NCI-H446 (cell line): ENCODE data around the gene TTLL8.

Experiments used
- DNase-seq, 2 experiments: peaks; one replicate each; lab custom pipeline; 2025; lab: John Stamatoyannopoulos, UW

Gene TTLL8

DNA sequence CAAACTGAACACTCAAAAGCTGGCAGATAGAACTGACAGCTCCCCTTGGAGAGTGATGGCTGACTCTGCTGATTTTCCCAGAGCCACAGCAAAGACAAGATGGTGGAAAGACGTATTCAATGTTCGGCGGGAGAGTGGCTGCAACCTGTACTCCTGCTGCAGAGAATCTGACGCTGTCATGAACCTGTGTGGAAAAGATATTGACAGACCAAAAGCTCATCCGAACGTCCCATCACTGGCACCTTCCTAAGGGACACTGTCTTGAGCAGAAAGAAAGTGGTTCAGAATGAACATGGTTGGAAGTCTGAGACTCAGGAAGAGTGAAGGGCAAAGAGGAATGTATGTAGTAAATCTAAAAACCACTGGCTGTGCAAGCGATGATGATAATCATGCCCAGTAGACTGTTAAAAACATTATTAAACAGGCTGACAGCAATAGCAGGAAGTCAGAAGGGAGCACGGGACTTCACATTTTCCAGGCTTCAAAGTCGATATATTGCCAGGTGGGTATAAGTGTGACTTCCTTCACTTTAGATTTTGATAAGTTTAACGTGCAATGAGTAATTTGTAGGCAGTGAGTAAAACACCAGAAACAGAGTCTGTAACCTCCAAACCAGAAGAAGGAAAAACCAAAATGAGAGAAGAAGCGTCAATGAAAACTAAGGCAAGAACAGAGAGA, 39.4 kb downstream of the TTLL8 start:
- DNase-seq = no peak

DNA sequence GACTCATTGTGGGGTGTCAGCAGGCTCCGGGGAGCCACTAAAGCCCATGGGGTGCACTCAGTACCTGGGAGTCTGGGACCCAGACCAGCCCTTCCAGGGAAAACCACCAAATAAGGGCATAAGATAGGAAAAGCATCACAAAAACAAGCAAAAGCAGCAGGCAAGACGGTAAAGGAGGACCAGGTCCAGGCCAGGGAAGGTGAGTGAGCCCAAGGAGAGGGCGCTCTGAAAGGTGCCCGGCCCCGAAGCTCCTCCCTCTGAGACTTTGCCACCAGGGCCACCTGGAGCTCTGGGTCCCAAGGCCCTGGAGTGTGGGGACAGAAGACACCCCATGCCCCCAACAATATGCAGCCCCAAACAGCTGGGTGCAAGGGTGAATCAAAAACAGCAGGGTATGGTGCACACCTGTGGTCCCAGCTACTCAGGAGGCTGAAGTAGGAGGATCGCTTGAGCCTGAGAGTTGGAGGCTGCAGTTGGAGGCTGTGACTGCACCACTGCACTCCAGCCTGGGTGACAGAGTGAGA, 40.3 kb downstream of the TTLL8 start:
- DNase-seq = no peak

DNA sequence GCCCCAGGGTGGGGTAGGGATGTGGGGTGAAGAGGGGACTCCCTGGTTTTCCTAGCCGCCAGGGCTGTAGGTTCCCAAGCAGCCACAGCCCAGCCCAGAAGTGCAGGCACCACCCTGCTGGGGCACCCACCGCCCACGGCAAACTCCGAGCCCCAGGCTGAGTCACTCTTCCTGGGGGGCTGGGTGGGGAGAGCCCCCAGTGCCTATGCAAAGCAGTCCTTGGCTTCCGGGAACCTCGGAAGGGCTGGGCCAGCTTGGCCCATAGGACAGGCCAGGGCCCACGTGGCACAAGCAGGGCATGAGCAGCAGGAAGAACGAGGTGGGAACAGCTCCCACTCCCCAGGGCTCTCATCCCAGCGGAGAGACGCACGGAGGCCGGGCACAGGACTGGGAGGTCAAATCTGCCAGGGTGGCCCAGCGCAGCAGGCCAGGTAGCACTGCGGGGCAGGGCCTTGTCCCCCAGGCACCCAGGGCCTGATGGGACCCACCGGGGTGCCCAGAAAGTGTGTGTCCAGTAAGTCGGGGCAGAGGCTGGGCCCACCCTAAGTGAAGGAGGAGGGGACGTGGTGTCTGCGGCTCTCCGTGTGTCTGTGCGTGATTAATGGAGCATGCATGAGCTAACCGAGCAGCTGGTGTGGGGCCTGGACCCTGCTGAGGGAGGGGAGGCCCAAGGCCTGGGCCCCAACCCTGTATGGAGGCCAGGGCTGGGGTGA, 41.0 kb downstream of the TTLL8 start:
- DNase-seq = no peak

DNA sequence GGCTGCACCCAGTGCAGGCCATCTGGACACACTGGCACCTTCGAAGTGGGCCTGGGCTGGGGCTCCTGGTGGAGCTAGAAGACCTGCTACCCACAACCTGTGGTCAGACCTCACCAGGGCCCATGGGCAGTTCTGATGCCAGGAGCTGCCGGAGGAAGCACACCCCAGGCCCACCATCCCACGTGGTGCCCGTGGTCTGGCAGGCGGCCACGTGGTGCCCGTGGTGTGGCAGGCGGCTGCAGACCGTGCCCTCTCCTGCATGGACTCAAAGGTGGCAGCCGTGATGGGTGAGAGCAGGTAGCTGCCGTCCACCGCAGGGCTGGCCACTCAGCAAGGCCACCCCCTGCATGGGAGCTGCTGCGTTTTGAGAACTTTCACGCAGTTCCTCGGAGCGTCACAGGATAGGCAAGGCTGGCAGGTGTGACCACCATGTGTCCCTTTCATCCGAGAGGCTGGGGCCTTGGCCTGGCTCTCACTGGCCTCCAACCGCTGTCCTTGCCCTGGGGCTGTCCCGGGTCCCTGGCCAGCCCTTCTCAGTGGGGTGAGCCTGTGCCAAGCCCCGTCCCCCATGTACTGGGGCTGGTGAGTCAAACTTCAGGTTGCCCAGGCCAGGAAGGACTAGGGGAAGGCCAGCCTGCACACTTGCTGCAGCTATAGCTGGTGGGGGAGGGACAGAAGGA, 41.6 kb downstream of the TTLL8 start:
- DNase-seq = no peak

DNA sequence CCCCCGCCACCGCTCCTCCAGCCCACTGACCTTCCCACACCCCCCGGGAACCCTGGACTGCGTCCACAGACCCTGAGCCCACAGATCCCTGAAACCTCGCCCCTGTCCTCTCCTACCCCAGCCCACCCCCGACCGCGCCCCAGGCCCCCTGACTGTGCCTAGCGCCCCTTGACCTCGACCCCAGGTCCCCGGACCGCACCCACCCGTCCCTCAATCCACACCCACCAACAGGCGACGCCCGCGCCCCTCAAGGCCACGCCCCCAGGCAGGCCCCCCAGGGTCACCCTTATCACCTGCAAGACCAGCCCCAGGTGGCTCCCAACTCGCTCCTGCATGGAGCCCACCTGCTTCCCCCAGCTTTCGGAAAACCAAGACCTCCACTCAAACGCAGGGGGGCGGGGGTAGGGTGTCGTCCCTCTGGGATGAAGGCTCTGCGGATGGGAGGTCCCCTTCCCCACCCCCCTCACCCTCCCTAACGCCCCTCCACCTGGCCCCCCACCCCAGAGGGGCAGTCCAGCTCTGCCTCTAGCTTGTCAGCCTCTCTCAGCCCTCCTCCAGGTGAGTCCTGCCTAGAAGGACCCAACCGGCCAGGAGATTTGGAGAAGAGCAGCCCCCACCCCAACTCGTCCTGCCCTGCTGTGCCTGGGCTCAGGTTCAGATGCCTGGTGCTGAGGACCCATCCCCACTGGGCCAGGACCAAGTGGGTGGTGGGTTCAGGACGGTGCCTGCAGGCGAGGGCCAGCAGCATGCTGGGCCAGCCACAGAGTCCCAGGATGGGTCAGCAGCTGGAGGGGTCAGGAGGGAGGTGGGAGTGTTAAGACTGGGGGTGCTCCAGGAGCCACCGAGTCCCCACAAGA, 42.4 kb downstream of the TTLL8 start:
- DNase-seq = no peak

DNA sequence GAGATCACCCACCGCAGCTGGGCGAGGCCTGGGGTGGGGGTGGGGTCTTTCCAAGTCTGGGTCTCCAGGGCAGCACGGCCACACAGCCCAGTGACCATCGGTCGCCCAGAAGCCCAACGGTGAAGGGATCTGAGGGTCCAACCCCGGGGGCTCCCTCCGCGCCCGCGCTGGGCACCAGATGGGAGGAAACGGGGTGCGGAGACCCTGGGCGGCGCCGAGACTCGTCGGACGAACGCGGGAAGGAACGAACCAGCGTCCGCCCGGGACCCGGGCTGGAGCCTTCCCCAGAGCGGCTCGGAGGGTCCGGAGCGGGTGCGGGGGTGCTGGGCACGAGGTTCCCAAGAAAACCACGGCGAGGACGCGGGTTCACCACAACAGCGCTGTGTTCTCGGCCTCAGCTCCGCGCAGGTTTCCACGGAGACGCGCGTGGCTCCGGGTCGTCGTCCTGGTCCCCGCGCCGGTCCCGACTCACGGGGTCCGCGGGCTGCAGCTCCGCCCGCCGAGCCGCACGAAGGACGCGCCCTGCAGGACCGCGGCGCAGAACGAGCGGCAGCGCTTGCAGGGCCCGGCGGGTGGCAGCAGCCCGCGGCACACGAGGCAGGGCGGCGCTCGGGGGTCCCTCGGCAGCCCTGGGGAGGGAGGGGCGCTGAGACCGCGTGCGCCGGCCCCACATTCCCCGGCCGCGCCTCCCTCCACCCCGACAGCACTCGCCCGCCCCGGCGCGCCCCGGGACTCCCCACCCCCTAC, 43.3 kb downstream of the TTLL8 start:
- DNase-seq = no peak

DNA sequence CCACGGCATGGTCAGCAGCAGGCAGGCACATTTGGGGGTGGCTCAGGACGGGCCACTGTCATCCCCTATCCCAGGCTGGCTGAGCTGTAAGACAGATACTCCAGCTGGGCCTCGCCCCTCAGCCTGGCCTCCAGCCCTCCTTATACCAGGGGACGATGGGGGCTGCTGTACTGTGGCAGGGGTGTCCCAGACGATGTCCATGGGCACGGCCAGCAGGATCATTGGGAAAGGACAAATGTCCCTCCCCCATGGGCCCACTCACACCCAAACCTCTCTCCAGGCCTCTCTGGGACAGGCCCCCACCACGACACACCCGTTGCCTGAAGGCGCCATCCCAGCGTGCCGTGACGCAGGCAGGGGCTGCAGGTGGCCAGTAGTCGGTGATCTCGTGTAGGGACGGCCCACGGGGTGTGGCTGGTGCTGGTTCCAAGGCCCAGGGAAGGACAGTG, 44.0 kb downstream of the TTLL8 start:
- no peak for DNase-seq

DNA sequence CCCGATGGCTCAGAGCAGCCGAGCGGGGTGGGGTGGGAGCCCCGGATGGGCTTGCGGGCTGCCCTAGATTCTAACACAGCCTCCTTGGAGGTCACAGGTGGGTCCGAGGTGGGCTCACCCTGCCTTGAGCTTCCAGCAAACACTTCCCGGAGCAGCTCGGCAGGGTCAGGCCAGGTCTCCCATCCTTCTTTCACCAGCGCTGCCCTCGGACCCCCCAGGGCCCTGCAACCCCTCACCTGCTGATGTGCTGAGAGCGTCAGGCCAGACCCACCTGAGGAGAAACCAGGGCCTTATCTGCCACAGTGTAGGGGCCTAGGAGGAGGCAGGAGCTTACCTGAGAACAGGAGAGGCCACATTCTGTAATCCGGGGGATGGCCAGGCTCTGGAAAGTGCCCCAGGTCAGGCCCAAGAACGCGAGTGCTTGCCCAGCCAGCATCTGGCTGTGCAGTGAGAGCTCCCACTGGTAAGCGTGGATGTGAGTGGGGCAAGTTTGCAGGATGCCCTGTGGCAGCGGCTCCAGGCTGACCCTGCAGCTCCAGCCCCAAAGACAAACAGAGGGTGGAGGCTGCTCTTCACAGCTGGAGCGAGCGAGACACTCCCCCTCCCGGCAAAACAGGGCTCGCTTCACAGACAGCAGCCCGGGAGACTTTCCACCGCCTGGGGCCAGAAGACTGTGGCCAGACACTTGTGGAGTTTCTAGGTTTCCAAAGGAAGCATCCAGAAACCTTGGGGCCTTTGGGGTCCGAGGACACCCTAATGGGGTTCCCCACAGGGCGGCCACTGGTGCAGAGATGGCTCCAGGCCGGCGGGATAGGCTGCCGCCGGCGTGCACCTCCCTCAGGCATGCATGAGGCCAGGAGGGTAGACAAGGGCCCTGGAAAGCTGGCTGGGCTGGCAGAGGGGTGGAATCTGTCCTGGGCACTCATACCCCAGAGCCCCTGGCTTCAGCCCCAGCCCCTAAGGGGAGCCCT, 45.6 kb downstream of the TTLL8 start, which contains the start of gene IL17REL:
TSS of gene IL17REL (minus strand) at position 555 of the 971 bp plus-strand sequence. CDS start at position 436, 119 bp downstream.
- DNase-seq = no peak

DNA sequence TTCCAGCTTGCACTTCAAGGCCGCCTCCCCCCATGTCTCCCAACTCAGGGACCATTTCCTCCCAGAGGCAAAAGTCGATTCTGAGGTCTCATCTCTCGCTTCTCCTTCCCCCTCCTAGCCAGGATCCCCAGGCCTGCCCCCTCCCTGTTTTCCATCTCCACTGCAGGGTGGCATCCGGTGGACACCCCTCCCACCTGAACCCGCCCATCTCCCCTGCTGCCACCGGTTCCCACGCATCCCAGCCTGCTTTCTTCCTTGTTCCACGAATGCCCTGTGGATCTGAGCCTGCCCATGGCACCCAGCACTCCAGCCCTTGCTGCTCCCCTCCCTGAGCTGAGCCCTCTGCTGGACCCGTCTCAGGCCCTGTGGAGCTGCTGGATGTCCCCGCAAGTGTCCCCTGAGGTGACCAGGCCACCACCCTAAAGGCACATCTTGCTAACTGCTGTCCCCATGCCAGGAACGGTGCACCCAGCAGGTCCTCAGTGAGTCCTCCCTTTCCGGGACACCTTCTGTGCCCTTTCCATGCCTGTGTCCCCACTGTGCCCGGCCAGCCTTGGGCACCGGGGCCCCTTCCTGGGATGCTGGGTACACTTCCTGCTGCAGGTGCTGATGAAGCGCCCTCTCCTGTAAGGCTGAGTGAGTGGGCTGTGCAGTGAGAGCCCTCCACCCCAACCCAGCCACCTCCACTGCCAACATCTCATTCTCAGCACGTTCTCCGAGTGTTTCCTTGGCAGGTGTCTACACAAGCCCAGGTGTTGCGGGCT, 46.5 kb downstream of the TTLL8 start:
- DNase-seq = no peak

DNA sequence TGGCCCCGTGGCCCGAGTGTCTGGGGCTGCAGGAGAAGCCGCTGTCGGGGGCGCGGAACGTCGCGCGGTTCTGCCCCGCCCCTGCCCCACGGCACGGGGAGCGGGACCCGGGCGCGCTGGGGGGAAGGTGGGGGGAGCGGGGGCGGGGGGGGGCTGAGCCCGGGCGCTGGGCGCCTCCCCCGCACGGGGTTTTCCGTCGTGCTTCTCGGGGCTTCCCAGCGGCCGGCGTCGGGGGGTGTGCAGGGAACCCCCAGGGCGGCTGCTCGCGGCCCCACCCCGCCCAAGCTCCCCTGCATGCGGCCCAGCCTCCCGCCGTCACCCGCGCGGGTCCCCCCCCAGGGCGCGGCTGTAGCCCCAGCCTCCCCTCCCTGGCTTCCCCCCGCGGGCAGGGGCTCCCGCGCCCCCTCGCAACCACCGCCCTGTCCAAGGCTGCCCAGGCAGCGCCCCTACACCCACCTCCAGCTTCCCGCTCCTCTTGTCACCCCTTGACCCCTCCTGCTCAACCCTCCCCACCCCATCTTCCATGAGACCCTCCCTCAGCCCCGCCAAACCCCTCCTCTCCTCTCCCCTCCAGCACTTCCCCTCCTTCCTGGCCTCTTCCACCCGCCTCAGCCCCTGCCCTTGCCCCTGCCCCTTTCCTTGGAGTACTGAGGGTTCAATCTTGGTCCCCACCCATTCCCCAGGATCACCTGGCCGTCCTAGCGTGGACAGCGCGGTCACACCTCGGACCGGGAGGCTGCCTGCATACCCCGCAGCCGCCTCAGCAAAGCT, 47.2 kb downstream of the TTLL8 start:
- DNase-seq = no peak

DNA sequence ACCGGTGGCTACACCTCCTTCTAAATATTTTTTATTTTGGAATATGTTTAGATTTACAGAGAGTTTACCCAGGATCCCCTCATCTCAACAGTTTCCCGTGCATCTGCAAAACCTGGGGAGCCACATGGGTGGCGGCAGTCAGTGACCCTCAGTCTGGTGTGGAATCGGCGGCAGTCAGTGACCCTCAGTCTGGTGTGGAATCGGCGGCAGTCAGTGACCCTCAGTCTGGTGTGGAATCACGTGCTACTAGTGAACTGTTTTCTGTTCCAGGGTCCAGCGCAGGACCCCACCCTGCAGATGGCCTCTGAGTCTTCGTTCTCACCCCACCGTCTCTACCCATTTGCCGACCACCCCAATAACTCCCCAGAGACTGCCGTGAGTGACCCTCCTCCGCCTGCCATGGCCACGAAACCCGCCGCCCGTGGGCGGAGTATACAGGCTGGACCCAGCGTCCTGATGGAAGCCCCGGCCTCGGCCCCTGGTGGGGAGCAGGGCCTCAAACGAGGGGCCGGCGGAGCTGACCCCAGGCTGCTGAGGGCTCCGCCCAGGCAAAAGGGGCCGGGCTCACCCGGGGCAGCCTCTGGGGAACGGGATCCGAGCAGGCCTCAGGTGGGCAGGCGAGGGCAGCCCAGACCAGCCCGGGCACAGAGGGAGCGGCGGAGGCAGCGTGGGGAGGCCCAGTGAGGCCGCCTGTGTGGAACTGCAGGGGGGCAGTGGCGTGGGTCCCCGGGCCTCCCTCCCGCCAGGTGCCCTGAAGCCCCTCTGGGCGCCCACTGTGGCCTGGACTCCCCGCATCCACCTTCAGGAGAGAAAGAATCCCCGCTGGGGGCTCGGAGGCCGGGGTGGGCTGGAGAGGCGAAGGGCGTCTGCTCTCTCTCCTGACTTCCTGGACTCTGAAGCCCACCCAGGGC, 48.1 kb downstream of the TTLL8 start:
- no peak for DNase-seq

DNA sequence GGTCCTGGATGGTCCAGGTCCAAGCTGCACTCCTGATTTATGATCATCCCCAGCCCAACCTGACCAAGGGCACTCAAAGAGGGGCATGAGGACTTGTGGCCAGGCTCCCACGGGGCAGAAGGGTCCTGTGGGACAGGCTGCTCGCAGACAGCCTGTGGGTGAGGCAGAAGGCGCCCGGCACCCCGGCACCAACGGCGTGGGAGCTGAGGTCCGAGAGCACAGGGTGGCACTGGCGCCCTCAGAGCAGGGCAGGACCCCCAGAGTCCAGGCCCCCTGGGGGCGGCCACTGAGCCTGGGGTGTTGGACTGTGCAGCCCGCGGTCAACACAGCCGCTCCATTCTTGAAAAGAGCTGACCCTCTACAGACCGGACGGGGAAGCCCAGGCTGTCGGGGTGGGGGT, 48.8 kb downstream of the TTLL8 start:
- no peak for DNase-seq

DNA sequence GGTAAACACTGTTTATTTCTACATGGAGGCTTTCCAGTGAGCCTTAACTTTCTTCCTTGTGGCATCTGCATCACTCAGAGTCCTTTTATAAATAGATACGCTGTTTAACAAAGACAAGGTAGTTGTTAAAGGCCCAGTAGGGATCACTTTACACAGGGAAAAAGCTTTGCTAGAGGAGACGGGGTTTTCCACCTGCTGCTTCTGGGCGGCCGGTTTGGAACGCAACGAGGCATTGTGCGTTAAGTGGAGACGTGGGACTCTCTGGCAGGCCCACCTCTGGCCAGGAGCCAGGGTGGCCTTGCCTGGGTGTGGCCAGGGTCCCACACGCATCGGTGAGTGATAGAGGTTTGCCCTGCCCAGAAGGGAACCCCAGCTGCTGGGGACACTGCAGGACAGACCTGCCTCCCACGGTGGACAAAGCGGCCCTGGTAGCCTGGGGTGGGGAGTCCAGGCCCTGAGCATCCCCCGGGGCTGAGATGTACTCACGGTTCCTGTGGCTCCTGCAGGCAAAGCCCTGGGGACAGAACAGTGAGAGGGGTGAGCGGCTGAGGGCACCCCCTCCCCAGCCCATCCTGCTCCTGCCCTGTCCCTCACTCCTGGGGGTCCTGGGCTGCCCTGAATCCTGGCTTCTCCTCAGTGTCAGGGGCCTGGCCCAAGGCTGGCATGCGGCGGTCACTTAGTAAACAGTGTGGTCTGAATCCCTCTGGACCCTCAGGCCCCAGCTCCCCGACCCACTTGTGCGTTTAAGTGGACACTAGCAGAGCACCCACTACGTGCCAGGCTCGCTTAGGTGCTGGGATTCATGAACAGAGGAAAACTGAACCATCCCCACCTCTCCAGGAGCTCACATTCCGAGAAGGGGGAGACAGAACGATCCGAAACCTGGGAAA, 49.7 kb downstream of the TTLL8 start:
- DNase-seq = no peak

DNA sequence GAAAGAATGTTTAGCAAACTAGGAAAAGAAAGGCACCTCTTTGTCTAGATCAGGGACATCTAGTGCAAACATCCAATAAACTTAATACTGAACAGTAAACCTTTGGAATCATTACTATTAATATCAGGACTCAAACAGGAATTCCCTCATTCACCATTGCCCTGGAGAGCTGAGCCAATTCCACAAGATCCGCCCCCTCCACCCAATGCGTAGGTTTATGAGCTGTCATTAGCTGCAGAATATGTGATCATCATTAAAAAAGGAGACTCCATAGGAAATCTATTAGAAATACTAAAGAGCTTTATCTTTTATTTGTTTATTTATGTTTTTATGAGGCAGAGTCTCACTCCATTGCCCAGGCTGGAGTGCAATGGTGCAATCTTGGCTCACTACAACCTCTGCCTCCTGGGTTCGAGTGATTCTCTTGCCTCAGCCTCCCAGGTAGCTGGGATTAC, 51.0 kb downstream of the TTLL8 start:
- no peak for DNase-seq

DNA sequence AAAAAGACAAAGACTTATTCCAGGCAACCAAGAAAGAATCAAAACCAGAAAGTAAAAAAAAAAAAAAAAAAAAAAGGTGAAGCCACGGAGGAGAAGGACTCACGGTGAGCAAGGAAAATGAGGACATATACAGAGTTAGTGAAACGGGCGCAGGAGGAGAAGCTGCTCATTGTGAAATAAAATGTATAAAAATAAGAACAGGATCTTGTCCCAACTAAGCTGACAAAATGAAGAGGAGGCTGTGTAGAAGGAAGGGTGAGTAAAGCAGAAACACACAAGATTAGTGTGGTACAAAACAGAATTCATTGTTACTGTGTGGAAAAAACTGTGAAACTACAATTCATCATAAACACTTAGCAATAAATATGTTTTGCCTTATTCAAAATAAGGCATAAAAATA, 53.2 kb downstream of the TTLL8 start:
- DNase-seq = no peak

DNA sequence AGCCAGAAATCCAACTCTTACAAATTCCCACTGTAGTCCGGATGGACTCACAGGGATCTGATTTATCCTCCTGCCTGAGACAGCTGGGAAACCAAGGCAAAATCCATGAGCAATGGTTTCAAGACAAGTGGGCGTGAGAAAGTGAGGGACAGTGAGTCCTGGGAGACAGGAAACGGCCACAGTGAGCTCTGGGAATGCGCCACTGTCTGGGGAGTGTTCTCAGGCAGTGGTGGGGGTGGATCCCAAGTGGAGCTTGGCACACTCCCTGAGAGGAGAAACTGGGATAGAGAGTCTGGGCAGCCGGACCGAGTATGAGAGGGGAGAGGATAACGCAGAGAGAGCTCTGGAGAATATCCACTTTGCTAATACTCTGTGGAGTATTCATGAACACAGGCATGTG, 55.3 kb downstream of the TTLL8 start:
- DNase-seq = no peak
